Erythroblast (primary cell): ENCODE measurements around the gene ZXDC.

Source experiments
- DNase-seq, 2 experiments: peaks; one replicate each; lab custom pipeline; 2025; lab: John Stamatoyannopoulos, UW
- GATA1 ChIP-seq: IDR thresholded peaks from 2 replicates; pipeline ENCODE4 v1.6.1; 2011; ENCODE audit warnings: low read depth, mild to moderate bottlenecking, control low read depth, low read length, moderate library complexity
- POLR2A ChIP-seq: IDR thresholded peaks from 2 replicates; pipeline ENCODE4 v1.6.1; 2011; ENCODE audit warnings: mild to moderate bottlenecking, low read length

ZXDC gene

DNA sequence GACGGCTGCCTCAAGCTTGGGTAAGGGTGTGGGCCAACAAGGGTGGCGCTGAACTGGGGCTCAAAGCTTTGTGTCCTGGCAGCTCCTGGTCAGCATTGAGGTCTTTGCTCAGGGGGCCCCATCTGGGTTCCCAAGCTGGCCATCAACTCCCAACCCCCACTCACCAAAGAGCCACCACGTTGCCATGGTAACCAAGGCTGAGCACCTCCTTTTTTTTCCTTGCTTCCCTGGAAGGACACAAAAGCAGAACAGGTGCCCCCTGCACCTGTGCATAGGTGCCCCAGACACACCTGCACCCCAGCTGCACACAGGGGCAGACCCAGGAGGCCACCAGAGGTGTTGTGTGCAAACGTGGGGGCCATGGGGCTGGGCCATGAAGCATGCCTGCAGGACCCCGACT, 25.4 kb upstream of the ZXDC start:
- TF ChIP-seq POLR2A: no peak
- TF ChIP-seq GATA1: no peak
- DNase-seq: no peak

DNA sequence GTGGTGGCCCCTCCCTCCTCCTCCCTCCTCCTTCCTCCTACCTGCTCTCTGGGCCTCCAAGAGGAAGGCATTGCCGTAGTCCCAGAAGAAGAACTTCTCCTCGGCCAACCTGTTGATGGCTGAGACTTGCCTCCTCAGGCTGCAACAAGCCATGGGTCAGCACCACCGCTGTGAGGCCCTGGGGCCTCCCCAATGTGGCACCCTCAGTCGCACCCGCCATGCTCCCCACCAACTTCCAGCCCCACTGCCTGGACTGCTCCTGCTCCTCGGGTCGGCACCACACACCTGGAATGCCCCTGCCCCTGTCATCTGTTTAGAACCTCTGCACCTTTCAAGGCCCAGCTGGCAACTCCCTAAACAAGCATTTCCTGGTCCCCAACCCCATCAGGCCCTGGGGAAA, 24.3 kb upstream of the ZXDC start:
- TF ChIP-seq GATA1 (no peak), POLR2A (no peak)

DNA sequence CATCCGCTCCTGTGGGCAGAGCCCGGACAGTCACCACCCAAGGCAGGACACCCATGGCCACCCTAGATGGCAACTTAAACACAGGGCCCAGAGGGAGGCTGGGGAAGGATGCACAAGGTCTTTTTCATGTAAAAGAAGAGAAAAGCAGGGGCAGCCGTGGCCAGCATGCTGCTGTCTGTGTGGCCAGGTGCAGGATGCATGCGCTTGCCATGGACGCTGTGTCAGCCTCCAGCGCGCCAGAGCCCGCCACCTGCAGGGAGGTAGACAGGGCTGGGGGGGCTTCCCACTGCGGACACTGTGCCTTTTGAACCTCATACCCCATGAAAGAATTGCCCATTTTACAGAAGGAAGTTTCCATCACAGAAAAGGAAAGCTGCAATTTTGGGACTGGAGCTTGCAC, 23.7 kb upstream of the ZXDC start:
- TF ChIP-seq GATA1 (no peak), POLR2A (no peak)
- no peak for DNase-seq

More for the DNA sequence above, 24.3 kb upstream of the ZXDC start:
- no peak for DNase-seq

DNA sequence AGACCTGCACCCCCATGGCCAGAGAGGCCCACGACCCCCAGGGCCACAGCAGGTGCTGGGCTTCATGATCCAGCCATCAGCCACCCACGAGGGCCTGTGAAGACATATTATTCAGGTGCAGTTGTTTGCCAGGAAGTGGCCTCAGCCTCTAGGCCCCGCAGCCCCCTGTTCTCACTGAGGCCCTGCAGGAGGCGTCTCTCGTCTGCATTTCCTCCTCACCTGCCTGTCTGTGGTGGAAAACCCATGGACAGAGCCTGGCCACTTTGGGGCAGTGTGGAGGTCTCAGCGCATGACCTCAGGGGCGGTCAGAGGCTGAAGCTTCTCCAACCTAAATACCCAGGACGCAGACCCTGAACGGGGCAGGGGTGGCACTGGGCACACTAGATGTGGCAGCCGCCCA, 23.2 kb upstream of the ZXDC start:
- DNase-seq: no peak
- TF ChIP-seq GATA1 (no peak), POLR2A (no peak)

DNA sequence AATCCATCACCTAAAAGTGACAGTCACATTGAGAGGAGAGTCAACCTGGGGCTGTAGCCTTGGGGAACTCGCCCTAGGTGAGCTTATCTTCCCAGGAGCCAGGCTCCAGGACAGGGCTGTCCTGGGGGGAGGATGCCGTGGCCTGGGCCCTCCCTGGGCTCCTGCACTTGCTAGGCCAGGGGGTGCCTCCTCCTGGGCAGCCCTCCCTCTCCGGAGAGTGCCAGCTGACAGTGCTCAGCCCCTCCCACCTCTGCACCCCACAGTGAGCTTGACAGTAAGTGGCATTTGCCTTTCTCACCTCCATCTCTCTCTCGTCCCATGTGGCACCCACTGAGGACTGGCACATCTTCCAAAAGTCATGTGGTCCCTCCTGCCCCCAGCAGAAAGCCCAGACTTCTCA, 22.8 kb upstream of the ZXDC start:
- TF ChIP-seq POLR2A (no peak), GATA1 (no peak)
- DNase-seq: no peak

DNA sequence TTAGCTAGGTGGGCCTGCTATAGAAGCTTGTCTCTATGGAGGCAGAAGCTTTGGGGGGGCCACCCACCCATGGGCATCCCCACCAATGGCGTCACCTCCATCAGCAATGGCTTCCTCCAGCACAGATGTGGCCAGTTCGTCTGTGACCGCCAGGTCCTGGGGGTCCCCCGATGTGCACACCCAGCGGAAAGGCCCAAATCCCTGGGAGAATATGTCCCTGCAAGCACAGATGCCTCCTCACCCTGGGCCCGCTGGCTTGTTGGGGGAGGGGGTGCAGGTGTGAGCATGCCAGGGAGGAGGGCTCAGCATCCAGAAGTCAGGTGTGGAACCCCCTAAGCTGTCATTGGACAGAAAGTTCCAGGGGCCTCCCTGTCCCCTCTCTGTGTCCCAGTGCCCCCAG, 22.3 kb upstream of the ZXDC start:
- DNase-seq: no peak
- TF ChIP-seq GATA1: no peak
- TF ChIP-seq POLR2A: no peak

DNA sequence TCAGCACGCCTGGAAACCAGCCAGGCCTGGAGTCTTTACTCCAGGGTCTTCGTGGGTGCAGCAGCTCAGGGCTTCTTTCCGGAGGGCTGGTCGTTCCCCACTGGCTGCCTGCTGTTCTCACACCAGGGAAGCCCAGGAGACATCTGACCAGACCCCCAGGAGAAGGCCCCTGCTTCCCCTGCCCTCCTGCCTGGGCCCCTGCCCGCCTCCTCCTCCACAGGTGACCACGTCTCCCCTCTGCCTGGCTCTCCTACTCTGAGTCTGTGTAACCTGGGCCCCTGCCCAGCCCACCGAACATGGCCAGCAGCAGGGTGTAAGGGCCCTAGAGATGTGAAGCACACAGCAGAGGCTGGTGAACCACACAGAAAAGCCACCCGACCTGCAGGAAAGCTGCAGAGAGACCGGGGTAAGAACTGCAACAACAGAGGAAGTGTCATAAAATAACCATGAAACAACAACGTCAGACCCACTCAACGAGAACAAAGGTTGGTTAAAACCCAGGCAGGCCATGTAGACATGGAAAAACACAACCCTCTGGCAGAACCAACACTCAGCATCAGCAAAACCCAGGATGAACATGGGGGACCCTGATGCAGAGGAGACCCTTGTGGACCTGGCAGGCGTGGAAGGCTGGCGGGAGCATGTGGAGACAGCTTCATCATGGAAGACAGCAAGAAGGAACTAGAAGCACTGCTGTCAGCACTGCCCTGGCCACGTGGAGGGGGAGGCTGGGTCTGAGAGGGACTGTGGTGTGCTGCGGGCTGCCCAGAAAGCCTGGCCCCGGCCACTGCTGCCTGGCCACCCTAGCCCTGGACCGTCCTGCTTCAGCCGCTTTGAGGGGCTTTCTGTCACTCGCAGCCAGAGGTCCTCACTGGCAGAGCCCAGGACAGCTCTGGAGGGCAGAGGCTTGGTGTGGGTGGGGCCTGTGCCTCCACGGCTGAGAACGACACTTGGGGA, 21.5 kb upstream of the ZXDC start:
- DNase-seq: no peak
- TF ChIP-seq POLR2A (no peak), GATA1 (no peak)

DNA sequence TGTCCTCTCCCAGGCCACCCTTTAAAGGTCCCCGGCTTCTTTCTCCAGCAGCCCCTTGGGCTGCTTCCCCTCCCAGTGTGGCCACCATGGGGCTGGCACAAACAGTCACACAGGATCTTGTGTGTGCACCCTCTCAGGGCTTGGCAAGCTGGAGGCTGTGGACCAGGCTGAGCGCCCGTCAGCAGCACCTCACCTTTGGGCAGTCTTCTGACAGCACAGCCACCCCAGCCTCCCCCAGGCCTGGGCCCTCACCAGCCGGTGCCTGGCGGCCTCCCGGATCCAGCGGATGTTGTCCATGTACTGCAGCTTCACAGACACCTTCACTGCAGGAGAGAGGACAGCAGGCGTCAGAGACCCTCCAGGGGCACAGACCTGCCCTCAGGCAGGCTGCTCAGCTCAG, 20.1 kb upstream of the ZXDC start:
- DNase-seq: no peak
- no peak for TF ChIP-seq GATA1
- no peak for TF ChIP-seq POLR2A

DNA sequence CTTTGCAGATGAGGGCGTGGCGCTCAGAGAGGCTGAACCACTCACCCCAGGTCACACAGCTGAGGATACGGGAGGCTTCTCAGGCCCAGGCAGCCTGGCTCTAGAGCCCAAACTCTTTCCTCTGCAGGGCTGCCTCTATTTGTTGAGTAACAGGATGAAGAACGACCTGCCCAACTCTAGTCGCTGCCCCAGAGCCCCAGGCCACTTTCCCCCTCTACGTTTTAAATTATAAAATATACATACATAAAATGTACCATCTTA, 19.2 kb upstream of the ZXDC start:
- no peak for DNase-seq
- TF ChIP-seq POLR2A: no peak
- TF ChIP-seq GATA1: no peak

DNA sequence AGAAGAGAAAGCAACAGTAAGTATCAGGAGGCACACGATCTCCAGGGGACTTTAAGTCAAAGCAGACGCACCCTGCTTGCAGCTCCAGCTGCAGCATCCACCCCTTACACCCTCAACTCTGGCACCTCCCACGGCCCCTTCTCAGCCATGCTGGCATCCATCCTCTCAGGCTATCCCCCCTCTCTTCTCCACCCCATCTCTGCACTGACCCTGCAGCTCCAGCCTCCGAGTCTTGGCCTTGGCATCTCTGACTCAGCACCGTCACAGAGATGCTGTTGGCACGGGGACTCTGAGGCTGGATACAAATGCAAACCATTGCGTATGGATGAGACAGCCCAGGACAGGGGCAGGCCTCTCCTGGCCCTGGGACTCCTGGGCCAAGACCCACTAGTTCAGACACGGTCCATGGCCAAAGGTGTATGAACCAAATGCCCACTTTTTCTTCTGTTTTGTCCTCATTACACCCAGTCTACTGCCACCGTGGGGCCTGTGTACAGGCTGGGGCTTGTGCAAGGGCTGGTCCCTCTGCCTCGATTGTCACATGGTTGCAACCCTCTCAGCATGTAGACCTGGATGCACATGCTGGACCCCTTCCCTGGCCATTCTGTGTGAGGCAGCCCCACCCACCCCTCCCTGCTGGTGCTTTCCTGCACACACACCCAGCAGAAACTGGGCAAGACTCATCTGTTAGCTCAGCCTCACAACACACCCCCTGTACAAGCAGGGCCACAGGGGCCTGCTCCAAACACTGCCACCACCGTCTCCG, 18.7 kb upstream of the ZXDC start:
- TF ChIP-seq GATA1 (no peak), POLR2A (no peak)
- no peak for DNase-seq

DNA sequence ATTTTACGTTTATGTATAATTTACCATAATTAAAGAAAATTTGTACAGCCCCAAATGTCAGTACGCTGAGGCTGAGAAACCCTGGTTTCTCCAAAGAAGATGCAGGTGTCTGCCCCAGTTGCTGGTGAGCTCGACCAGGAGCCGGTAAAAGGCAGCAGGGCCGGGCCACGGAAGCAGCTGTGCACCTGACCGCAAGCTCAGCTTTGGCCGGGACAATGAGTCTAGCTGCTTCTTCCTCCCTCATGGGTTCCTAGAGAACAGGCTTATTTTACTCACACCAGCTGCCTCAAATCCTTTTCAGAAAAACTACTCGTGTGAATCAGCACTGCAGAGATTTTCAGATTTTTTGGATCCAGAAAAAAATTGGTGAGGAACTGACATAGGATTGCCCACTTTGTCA, 18.0 kb upstream of the ZXDC start:
- TF ChIP-seq GATA1: no peak
- TF ChIP-seq POLR2A: no peak
- no peak for DNase-seq

DNA sequence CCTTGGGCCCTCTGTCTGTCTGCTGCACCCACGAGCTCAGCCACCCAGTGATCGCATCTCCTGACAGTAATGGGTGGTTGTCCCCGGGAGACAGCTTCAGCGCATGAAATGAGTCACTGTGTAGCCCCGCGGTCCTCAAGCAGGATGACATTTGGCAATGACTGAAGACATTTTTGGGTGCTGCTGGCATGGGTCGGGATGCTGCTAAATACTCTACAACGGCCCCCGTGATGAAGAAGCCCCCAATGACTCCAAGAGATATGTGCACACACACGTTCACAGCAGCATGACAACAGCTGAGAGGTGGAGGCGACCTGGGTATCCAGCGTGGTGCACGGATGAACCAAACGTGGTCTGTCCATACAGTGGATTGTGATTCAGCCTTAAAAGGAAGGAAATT, 17.4 kb upstream of the ZXDC start:
- DNase-seq: no peak
- TF ChIP-seq POLR2A (no peak), GATA1 (no peak)

DNA sequence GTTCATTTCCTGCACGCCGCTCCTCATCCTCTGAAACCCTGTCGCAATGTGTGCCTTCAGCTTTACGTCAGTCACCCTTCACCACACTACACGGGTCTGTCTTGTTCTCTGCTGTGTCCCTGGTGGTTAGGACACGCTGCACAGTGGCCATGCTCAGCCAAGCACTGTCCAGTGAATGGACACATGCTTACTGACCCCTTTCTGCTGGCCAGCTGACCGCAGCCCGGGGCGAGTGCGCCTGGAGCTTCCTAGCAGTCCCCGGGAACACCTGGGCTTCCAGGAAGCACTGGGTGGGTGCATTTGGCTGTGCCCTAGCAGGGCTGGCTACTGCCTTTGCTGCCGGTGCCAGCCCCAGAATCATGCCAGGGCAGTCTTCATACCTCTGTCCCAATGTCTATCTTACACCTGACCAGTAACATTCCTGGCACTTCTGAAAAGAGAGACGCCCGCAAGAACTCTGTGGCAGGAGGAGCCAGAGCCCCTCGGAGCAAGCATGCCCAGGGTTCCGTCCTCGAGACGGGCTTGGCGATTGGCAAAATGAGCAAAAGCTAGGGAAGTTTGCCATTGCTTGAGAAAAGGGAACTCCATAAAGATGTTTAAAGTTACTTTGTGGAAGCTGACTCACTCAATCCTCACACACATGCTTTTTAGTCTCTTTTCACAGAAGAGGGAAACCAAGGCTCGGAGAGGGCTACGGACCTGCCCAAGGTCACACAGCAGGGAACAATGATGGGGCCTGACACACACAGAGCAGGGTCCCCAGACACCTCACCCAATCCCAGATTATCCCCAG, 15.7 kb upstream of the ZXDC start:
- DNase-seq: no peak
- no peak for TF ChIP-seq POLR2A
- TF ChIP-seq GATA1: no peak

DNA sequence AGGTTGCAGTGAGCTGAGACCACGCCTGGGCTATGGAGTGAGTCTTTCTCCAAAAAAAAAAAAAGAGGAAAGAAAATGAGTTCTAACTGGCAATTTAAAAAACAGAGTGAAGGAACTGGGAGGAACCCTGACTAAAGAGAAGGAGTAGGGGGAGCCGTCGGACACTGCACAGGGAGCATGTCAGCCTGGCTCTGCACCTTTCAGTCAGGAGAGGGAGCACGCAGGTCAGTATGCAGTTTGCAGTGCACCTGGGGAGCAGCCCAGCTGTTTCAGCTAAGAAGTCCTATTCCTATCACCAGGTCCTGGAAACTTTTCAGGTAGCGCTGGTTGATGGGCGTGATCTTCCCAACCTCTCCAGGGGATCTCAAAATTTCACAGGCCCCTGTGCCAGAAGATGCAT, 14.9 kb upstream of the ZXDC start:
- no peak for DNase-seq
- TF ChIP-seq POLR2A: no peak
- TF ChIP-seq GATA1: no peak
